NAMALWA (cell line): ENCODE data around the gene ITM2C.

Experiments
- DNase-seq: peaks from one replicate; pipeline ENCODE4 v3.0.0-alpha.2; 2015; ENCODE audit warnings: low spot score

Gene ITM2C

DNA sequence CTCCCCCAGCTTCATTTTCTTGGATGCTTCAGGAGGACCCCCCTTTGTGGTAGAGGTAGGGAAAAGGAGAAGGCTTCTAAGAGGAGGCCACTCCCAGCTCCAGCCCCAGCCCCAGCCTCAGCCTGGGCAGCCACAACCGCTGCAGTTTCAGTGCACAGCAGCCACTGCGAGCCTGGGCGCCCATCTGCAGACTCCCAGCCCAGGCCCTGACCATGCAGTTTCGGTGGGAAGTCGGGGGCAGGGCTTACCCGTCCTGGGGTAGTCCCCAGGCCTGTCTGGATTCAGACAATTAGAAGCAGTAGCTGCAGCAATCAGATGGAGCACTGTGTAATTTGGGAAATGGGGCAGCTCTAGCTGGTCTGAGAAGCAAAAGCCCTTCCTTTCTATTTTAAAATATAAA, 28.6 kb downstream of the ITM2C start:
- DNase-seq = no peak

GRCh38 chr2:230893841-230894781, 29.4 kb downstream of the ITM2C start:
- DNase-seq = peak; percentile 52

- DNase-seq = no peak
These were observed 31.0 kb downstream of the ITM2C start for GRCh38 chr2:230895536-230896345.

- DNase-seq = no peak
These were observed 31.8 kb downstream of the ITM2C start for GRCh38 chr2:230896346-230897115.

- DNase-seq = no peak
These were observed 33.4 kb downstream of the ITM2C start for GRCh38 chr2:230898016-230898712.

GRCh38 chr2:230898713-230899091, 34.0 kb downstream of the ITM2C start:
- no peak for DNase-seq

DNA sequence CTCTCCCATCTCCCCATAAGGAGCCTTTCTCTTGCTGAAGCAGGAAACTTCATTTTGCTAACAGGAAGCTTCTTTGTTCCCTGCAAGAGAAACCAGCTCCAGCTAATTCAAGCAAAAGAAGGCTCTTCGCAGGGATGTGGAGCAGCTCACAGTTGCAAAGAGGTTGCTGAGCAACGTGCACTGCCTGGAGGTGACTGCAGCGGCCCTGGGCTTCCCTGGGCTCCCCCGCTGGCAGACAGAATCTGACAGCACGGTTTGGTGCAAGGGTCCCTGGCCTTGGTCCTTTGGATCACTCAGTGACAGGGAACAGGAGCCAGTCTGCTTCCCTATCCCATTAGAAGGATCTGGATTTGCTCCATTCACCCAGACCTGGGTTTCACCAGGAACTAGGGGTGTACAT, 34.5 kb downstream of the ITM2C start:
- DNase-seq = no peak

GRCh38 chr2:230899786-230900185, 35.0 kb downstream of the ITM2C start:
- DNase-seq = no peak

- no peak for DNase-seq
These were observed 35.7 kb downstream of the ITM2C start for GRCh38 chr2:230900336-230900995.

GRCh38 chr2:230901006-230901405, 36.3 kb downstream of the ITM2C start:
- DNase-seq = no peak

- peak; percentile 81 for DNase-seq
These were observed 37.6 kb downstream of the ITM2C start for GRCh38 chr2:230902180-230902899.

- DNase-seq = no peak
These were observed 38.7 kb downstream of the ITM2C start for GRCh38 chr2:230903231-230904150.

GRCh38 chr2:230904856-230905447, 40.2 kb downstream of the ITM2C start:
- no peak for DNase-seq

DNA sequence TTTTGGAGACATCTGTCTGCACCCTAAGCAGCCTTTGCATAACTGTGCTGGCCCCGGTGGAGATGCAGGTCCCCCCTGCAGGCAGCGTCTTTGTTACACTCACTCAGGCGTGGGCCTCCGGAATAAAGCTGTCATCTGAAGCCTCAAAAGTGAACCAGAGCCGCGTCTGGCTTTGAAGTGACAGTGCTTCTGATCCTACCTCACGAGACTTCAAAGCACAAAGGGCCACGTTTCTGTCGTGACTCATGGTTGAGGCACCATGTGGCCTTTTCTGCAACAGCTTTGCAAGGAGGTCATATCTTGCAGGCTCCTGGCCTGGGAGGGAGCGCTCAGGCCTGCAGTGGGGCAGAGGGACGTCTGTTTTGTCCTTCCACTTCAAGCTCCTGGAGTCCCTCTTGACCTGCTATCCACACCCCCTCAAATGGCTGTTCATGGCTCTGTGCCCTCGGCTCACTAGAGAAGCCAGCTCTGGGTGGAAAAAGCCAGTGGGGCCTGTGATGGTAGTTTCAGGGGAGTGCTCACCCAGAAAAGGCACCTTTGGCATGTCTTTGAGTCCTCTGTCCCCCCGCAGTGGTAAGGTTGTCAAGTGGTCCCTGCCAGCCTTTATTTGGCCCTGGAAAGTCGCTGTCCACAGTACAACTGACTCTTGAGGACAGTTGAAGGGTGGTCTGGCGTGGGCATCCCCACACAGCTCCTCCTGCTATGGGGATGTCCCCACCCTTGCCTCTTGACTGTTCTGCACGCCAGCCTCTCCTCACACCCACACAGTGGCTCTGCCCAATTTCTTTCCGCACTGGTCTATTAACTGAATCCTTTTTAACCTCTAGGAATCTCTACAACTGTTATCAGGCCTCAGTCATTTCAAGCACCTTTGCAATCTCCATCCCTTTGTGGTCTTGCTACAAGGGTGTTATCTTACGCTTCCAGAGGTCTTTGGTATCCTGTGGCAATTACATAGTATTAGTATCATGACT, 41.0 kb downstream of the ITM2C start:
- DNase-seq = peak; percentile 15

GRCh38 chr2:230906471-230907230, 41.9 kb downstream of the ITM2C start:
- no peak for DNase-seq

GRCh38 chr2:230907361-230908091, 42.8 kb downstream of the ITM2C start:
- no peak for DNase-seq
